Testis (tissue), 2 donors: ENCODE measurements around the gene PDZD7.

Experiments used
- POLR2A ChIP-seq: fragments of 450-650 bp; IDR thresholded peaks from one replicate; pipeline ENCODE4 v1.6.1; 2017; ENCODE audit warnings: antibody characterized with exemption, mild to moderate bottlenecking, moderate library complexity
- TF ChIP-seq, protein P1 (sequence below), 3 experiments: fragments of 450-650 bp in 2 of 3; fragments of 200-600 bp in 1 of 3; sonication (generic) in 1 of 3; IDR thresholded peaks; one replicate each; pipeline ENCODE4 v1.5.1; 2016 to 2019; ENCODE audit warnings: antibody characterized with exemption in 3 of 3, mild to moderate bottlenecking in 2 of 3, moderate library complexity in 1 of 3

DNA sequence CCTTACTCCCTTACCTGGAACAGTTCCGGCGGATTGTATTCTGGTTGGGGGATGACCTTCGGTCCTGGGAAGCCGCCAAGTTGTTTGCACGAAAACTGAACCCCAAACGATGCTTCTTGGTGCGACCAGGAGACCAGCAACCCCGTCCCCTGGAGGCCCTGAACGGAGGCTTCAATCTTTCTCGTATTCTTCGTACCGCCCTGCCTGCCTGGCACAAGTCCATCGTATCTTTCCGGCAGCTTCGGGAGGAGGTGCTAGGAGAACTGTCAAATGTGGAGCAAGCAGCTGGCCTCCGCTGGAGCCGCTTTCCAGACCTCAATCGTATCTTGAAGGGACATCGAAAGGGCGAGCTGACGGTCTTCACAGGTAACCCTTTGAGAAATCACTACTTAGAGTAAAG, 41.8 kb downstream of the PDZD7 start:
- TF ChIP-seq, protein P1, sequence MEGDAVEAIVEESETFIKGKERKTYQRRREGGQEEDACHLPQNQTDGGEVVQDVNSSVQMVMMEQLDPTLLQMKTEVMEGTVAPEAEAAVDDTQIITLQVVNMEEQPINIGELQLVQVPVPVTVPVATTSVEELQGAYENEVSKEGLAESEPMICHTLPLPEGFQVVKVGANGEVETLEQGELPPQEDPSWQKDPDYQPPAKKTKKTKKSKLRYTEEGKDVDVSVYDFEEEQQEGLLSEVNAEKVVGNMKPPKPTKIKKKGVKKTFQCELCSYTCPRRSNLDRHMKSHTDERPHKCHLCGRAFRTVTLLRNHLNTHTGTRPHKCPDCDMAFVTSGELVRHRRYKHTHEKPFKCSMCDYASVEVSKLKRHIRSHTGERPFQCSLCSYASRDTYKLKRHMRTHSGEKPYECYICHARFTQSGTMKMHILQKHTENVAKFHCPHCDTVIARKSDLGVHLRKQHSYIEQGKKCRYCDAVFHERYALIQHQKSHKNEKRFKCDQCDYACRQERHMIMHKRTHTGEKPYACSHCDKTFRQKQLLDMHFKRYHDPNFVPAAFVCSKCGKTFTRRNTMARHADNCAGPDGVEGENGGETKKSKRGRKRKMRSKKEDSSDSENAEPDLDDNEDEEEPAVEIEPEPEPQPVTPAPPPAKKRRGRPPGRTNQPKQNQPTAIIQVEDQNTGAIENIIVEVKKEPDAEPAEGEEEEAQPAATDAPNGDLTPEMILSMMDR (IDR thresholded peaks at IDR 0.05), result no peak
- TF ChIP-seq POLR2A, result no peak
